SK-N-SH (cell line): ENCODE measurements around the gene ZMIZ1. TPM values are rescaled to one million over a fixed set of nuclear protein-coding genes. Genes with fewer than 3 reads are reported as not detected.

ENCODE experiments used
- CTCF ChIA-PET: fragments of 300-600, 350-600 bp; formaldehyde crosslinking; extraction: SDS; loops from one replicate; lab custom pipeline; 2021; lab: Yijun Ruan, JAX
- POLR2A ChIA-PET: fragments of 350-600 bp; sonication (Branson Sonifier 250); formaldehyde crosslinking; extraction: SDS; loops from one replicate; lab custom pipeline; 2020; ENCODE audit warnings: antibody characterized with exemption, inconsistent platforms; lab: Yijun Ruan, JAX
- DNase-seq: peaks from one replicate; pipeline ENCODE4 v3.0.0; 2012
- H2AFZ ChIP-seq: fragments of 200-600 bp; sonication (generic); 2 replicates; pipeline ENCODE4 v1.8.1; 2016; ENCODE audit warnings: antibody characterized with exemption, mild to moderate bottlenecking, low read depth
- H3F3A ChIP-seq: fragments of 200-600 bp; sonication (generic); replicated peaks from 2 replicates; pipeline ENCODE3; 2016; ENCODE audit warnings: antibody characterized with exemption, mild to moderate bottlenecking; ENCODE audit not compliant: insufficient read depth
- H3K27ac ChIP-seq, 2 experiments: fragments of 200-500 bp in 1 of 2; fragments of 200-600 bp in 1 of 2; sonication (Bioruptor generic) in 1 of 2; sonication (generic), shearing (Covaris generic) in 1 of 2; 2 replicates each; pipeline versions ENCODE4 v1.5.1 to v1.6.1; 2014 to 2016; ENCODE audit warnings: low read depth in 2 of 2, inconsistent platforms in 1 of 2, low read length in 1 of 2, mild to moderate bottlenecking in 1 of 2, mixed read lengths in 1 of 2
- H3K27me3 ChIP-seq: fragments of 200-600 bp; sonication (generic), shearing (Covaris generic); 2 replicates; pipeline ENCODE4 v1.6.1; 2016; ENCODE audit warnings: mixed run types; ENCODE audit not compliant: insufficient read depth
- H3K36me3 ChIP-seq, 2 experiments: fragments of 200-500 bp in 1 of 2; fragments of 200-600 bp in 1 of 2; sonication (Bioruptor generic) in 1 of 2; sonication (generic) in 1 of 2; replicated peaks in 1 of 2; 2 replicates each; pipeline versions ENCODE3 to v1.5.1; 2014 to 2016; ENCODE audit warnings: low read length in 1 of 2, mild to moderate bottlenecking in 1 of 2; ENCODE audit not compliant: insufficient read depth in 2 of 2, control insufficient read depth in 1 of 2
- H3K4me1 ChIP-seq, 2 experiments: fragments of 200-500 bp in 1 of 2; fragments of 200-600 bp in 1 of 2; sonication (Bioruptor generic) in 1 of 2; sonication (generic), shearing (Covaris generic) in 1 of 2; 2 replicates each; pipeline versions ENCODE4 v1.5.1 to v1.6.1; 2014 to 2016; ENCODE audit warnings: low read depth in 1 of 2, low read length in 1 of 2, mixed run types in 1 of 2; ENCODE audit not compliant: insufficient read depth in 2 of 2, control insufficient read depth in 1 of 2
- H3K4me2 ChIP-seq: fragments of 200-600 bp; sonication (generic), shearing (Covaris generic); 2 replicates; pipeline ENCODE4 v1.6.1; 2017; ENCODE audit warnings: mixed run types
- H3K4me3 ChIP-seq, 2 experiments: fragments of 200-500 bp in 1 of 2; fragments of 200-600 bp in 1 of 2; sonication (Bioruptor generic) in 1 of 2; sonication (generic), shearing (Covaris generic) in 1 of 2; 2 replicates each; pipeline versions ENCODE4 v1.5.1 to v1.8.1; 2014 to 2016; ENCODE audit warnings: low read depth in 2 of 2, inconsistent platforms in 1 of 2, low read length in 1 of 2, mild to moderate bottlenecking in 1 of 2, mixed read lengths in 1 of 2, moderate library complexity in 1 of 2
- H3K79me2 ChIP-seq: fragments of 200-600 bp; sonication (generic); 2 replicates; pipeline ENCODE4 v1.8.1; 2017; ENCODE audit warnings: mild to moderate bottlenecking; ENCODE audit not compliant: insufficient read depth
- H3K9ac ChIP-seq: fragments of 200-600 bp; sonication (generic); 2 replicates; pipeline ENCODE4 v1.6.1; 2017; ENCODE audit warnings: mixed run types
- H3K9me2 ChIP-seq: fragments of 200-600 bp; sonication (generic); 2 replicates; pipeline ENCODE4 v1.6.1; 2017; ENCODE audit warnings: mixed run types
- H3K9me3 ChIP-seq: fragments of 200-600 bp; sonication (generic); 2 replicates; pipeline ENCODE4 v1.6.1; 2017; ENCODE audit warnings: mixed run types, mild to moderate bottlenecking, moderate library complexity
- H4K20me1 ChIP-seq: fragments of 200-600 bp; sonication (generic); 2 replicates; pipeline ENCODE4 v1.6.1; 2017; ENCODE audit warnings: mild to moderate bottlenecking, mixed run types; ENCODE audit not compliant: insufficient read depth
- CTCF ChIP-seq: fragments of 200-600 bp; sonication (generic); IDR thresholded peaks from 2 replicates; pipeline ENCODE4 v1.6.1; 2017; ENCODE audit warnings: antibody characterized with exemption, mild to moderate bottlenecking, moderate library complexity
- EP300 ChIP-seq, 2 experiments: IDR thresholded peaks; 2 replicates each; pipeline versions ENCODE4 v1.4.0 to v1.6.1; 2012; ENCODE audit warnings: borderline replicate concordance in 1 of 2, low read depth in 1 of 2, low read length in 1 of 2
- EZH2phosphoT487 ChIP-seq: fragments of 200-600 bp; sonication (generic); IDR thresholded peaks from 2 replicates; pipeline ENCODE4 v1.6.1; 2017; ENCODE audit warnings: low read depth, mixed run types, mild to moderate bottlenecking, antibody characterized with exemption, moderate library complexity, borderline replicate concordance
- FOSL2 ChIP-seq: IDR thresholded peaks from 2 replicates; pipeline ENCODE4 v1.4.0; 2012; ENCODE audit warnings: low read depth, mild to moderate bottlenecking, moderate library complexity, borderline replicate concordance
- FOXJ3 ChIP-seq: sonication (generic); formaldehyde crosslinking; IDR thresholded peaks from 2 replicates; pipeline ENCODE4 v1.5.1; 2020; ENCODE audit warnings: mild to moderate bottlenecking, missing genetic modification reagents
- GATA2 ChIP-seq: sonication (generic); formaldehyde crosslinking; IDR thresholded peaks from 2 replicates; pipeline ENCODE4 v1.5.0; 2020; ENCODE audit warnings: mild to moderate bottlenecking, missing genetic modification reagents
- IRF3 ChIP-seq: fragments of 150-350 bp; IDR thresholded peaks from 2 replicates; pipeline ENCODE4 v1.6.1; 2016; ENCODE audit warnings: mild to moderate bottlenecking, low read depth, low read length
- JUND ChIP-seq: IDR thresholded peaks from 2 replicates; pipeline ENCODE4 v1.4.0; 2012
- MEF2A ChIP-seq: IDR thresholded peaks from 2 replicates; pipeline ENCODE4 v1.4.0; 2012; ENCODE audit warnings: low read depth, borderline replicate concordance
- MXI1 ChIP-seq: IDR thresholded peaks from 2 replicates; pipeline ENCODE4 v1.6.1; 2012; ENCODE audit warnings: mild to moderate bottlenecking, low read depth, low read length, improper control_type of control experiment
- POLR2AphosphoS5 ChIP-seq: IDR thresholded peaks from 2 replicates; pipeline ENCODE4 v1.6.1; 2012; ENCODE audit warnings: low read depth, low read length
- SMC3 ChIP-seq: IDR thresholded peaks from 2 replicates; pipeline ENCODE4 v1.6.1; 2012; ENCODE audit warnings: low read depth, low read length, improper control_type of control experiment
- WGBS: methylation state at CpG from one replicate; pipeline ENCODE4 v1.1.6; 2017; ENCODE audit warnings: low lambda C conversion rate; 5-methylcytosine and 5-hydroxymethylcytosine counted together
- polyA plus RNA-seq, 3 experiments: library from polyadenylated mRNA; depleted of rRNA; stranded (reverse); fragments of >200 nt; gene quantifications; 2 replicates each; pipeline ENCODE4 v1.2.3, GENCODE V29; 2012

Gene ZMIZ1
- polyA plus RNA-seq, 1 of the 3 experiments (the other 2 are of a cell fraction), result 23.5 TPM

- peak; percentile 57; the same call in 1 of the 2 replicates for TF ChIP-seq FOXJ3
- TF ChIP-seq POLR2AphosphoS5, result no peak
- TF ChIP-seq JUND, result no peak
- TF ChIP-seq MXI1, result peak; percentile 93
- TF ChIP-seq EP300 (IDR thresholded peaks at IDR 0.05; ENCODE audit: borderline replicate concordance in 1 of 2, low read depth in 1 of 2, low read length in 1 of 2), result peak in 1 of 2 experiments; percentile 81; a peak in 2 of 4 replicates
- TF ChIP-seq MEF2A, result no peak
- peak; percentile 30; the same call in 1 of the 2 replicates for TF ChIP-seq CTCF
- TF ChIP-seq EZH2phosphoT487, result no peak
- TF ChIP-seq SMC3, result 0 out of 2 replicates have a peak, but pooled peaks have one; percentile 20
- TF ChIP-seq FOSL2, result no peak
- peak; percentile 8; the same call in 1 of the 2 replicates for TF ChIP-seq GATA2 (CRISPR knock-in tag)
Observed at GRCh38 chr10:79179164-79179956, 110.6 kb downstream of the ZMIZ1 start (continued).

GRCh38 chr10:79179957-79180309 lies 111.2 kb downstream of the ZMIZ1 start:
- H3K9me3 ChIP-seq, result no peaks in the 10 kb centered on the region
- peaks cover 74 to 98% of the 10 kb centered on the region in 2 experiments for H3K4me1 ChIP-seq
- no peak overlapping the region for H3K9ac ChIP-seq
- H3K79me2 ChIP-seq, result peaks cover 77% of the 10 kb centered on the region; the same call in 1 of the 2 replicates
- no peak for DNase-seq
- TF ChIP-seq IRF3, result no peak
- no peak for TF ChIP-seq EP300 (IDR thresholded peaks at IDR 0.05; ENCODE audit: borderline replicate concordance in 1 of 2, low read depth in 1 of 2, low read length in 1 of 2)
- TF ChIP-seq POLR2AphosphoS5, result no peak
- TF ChIP-seq, all 33 proteins: peak for 0
- ChIA-PET CTCF (interaction anchor here (1.1 to 13.4 kb wide), 5 partner anchors 15 to 113 kb away, joined by 3 to 136 read pairs (median 8); no protein-coding TSS in a partner anchor), POLR2A (interaction anchor here (1.1 to 2.2 kb wide), 2 partner anchors 11 to 22 kb away, joined by 3 to 5 read pairs; no protein-coding TSS in a partner anchor)
- Histone ChIP-seq H3K4me3 (no peak overlapping the region; a peak in 1 of 4 replicates), H3K36me3 (peaks cover 0 to 2% of the 10 kb centered on the region in 2 experiments), H2AFZ (no peak overlapping the region), H3F3A (peaks cover 37% of the 10 kb centered on the region), H3K9me2 (no peaks in the 10 kb centered on the region), H4K20me1 (peaks cover 20% of the 10 kb centered on the region; the same call in 1 of the 2 replicates), H3K27ac (peak overlapping the region; percentile 81 to 100), H3K4me2 (peak overlapping the region; percentile 68; the same call in 1 of the 2 replicates), H3K27me3 (no peaks in the 10 kb centered on the region)
- 60% methylated on average over 2 of the region's 7 CpGs for WGBS
